RWPE2 (cell line): Measurements from ENCODE around the gene DCST2.

Experiments used
- ATAC-seq: fragments of 200-7000 bp; cut with Tn5 transposase; 3 replicates; pipeline ENCODE4 v1.9.1; 2021; ENCODE audit warnings: low read depth
- DNase-seq: peaks from one replicate; pipeline ENCODE4 v3.0.0-alpha.2; 2020; ENCODE audit warnings: low spot score
- H3K27ac ChIP-seq: fragments of 450-650 bp; 2 replicates; pipeline ENCODE4 v1.5.1; 2017; ENCODE audit warnings: mild to moderate bottlenecking; ENCODE audit not compliant: poor library complexity, severe bottlenecking
- H3K27me3 ChIP-seq: fragments of 250-450 bp; sonication (Bioruptor Pico); 2 replicates; pipeline ENCODE4 v1.5.1; 2021; ENCODE audit warnings: mild to moderate bottlenecking, moderate library complexity; ENCODE audit not compliant: insufficient read depth, poor library complexity, severe bottlenecking
- H3K36me3 ChIP-seq: fragments of 250-450 bp; sonication (Bioruptor Pico); 2 replicates; pipeline ENCODE4 v1.5.1; 2020; ENCODE audit warnings: low read depth, mild to moderate bottlenecking, moderate library complexity
- H3K4me1 ChIP-seq: fragments of 250-450 bp; sonication (Bioruptor Pico); 2 replicates; pipeline ENCODE4 v1.5.1; 2021; ENCODE audit warnings: mild to moderate bottlenecking, moderate library complexity; ENCODE audit not compliant: insufficient read depth, poor library complexity, severe bottlenecking
- H3K4me3 ChIP-seq: fragments of 250-450 bp; sonication (Bioruptor Pico); 2 replicates; pipeline ENCODE4 v1.5.1; 2021; ENCODE audit warnings: mild to moderate bottlenecking, moderate library complexity; ENCODE audit not compliant: severe bottlenecking
- H3K9me3 ChIP-seq: fragments of 250-450 bp; sonication (Bioruptor Pico); 2 replicates; pipeline ENCODE4 v1.5.1; 2021; ENCODE audit warnings: mild to moderate bottlenecking, moderate library complexity; ENCODE audit not compliant: severe bottlenecking
- TF ChIP-seq, protein P1 (sequence below): fragments of 450-650 bp; IDR thresholded peaks from one replicate; pipeline ENCODE4 v1.5.1; 2017; ENCODE audit warnings: mild to moderate bottlenecking, moderate library complexity; ENCODE audit not compliant: poor library complexity, severe bottlenecking

The DCST2 gene

DNA sequence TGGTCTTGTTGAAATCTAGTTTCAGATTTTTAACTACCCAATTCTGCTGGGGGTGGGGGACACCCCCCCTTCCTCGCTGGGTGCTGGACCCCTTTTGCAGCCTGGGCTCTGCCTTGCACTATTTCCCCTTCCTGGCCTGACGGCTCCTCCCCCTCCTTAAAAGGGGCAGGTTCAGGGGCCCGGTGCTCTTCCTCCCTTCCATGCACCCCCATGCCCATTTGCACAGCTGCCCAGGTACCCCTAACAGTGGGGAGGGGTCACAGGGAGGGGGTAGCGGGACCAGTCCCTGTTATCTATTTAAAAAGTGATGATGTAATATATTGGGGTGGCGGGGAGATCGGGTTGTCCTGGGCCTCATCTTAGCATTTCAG, 15.7 kb downstream of the DCST2 start:
- Histone ChIP-seq H3K4me3 (no peak overlapping the region), H3K36me3 (peaks cover 26% of the 10 kb centered on the region), H3K9me3 (no peaks in the 10 kb centered on the region), H3K27ac (peak overlapping the region; percentile 92), H3K4me1 (peaks cover 22% of the 10 kb centered on the region), H3K27me3 (no peaks in the 10 kb centered on the region)
- no peak for ATAC-seq
- TF ChIP-seq, protein P1, sequence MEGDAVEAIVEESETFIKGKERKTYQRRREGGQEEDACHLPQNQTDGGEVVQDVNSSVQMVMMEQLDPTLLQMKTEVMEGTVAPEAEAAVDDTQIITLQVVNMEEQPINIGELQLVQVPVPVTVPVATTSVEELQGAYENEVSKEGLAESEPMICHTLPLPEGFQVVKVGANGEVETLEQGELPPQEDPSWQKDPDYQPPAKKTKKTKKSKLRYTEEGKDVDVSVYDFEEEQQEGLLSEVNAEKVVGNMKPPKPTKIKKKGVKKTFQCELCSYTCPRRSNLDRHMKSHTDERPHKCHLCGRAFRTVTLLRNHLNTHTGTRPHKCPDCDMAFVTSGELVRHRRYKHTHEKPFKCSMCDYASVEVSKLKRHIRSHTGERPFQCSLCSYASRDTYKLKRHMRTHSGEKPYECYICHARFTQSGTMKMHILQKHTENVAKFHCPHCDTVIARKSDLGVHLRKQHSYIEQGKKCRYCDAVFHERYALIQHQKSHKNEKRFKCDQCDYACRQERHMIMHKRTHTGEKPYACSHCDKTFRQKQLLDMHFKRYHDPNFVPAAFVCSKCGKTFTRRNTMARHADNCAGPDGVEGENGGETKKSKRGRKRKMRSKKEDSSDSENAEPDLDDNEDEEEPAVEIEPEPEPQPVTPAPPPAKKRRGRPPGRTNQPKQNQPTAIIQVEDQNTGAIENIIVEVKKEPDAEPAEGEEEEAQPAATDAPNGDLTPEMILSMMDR, result no peak
- DNase-seq, result no peak

DNA sequence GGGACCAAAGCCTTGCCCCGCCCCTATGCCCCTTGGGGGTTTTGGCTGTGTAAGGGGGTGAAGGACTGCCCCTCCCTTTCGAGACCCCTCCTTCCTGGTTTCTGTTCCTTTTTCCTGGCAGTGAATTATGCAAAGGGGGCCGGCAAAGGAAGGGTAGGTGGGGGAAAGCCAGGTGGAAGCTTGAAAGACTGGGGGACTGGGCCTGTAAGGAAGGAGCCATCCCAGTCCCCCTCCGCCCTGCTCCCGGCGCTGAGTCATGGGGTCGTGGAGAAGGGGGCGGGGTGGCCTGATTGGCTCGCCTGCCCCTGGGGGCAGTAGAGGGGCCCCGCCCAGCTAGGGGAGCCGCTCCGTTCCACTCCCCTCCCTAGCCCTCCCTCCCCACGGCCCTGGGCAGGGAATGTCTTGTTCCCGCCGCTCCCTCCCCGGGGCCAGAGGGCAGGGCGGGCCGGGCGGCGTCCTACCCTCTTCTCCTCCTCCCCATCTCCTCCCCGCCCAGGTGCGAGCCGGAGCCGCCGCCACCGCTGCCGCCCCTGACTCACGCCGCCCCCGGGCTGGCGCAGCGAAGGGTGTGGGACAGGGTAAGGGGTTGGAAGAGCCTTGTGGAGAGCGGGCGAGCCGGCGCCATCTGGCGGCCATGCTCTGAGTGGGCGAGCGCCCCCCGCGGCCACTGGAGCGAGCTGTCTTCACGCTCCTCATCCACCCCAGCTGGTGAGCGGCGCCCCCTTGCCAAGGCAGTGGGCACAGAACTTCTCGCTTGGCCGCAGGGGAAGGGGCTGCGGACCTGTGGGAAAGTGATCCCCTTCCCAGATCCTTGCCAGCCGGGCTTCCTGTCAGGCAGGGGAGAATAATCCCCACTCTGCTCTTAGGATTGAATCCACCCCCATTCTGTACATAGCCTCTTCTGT, 16.3 kb downstream of the DCST2 start:
- ATAC-seq, result peak; percentile 88

DNA sequence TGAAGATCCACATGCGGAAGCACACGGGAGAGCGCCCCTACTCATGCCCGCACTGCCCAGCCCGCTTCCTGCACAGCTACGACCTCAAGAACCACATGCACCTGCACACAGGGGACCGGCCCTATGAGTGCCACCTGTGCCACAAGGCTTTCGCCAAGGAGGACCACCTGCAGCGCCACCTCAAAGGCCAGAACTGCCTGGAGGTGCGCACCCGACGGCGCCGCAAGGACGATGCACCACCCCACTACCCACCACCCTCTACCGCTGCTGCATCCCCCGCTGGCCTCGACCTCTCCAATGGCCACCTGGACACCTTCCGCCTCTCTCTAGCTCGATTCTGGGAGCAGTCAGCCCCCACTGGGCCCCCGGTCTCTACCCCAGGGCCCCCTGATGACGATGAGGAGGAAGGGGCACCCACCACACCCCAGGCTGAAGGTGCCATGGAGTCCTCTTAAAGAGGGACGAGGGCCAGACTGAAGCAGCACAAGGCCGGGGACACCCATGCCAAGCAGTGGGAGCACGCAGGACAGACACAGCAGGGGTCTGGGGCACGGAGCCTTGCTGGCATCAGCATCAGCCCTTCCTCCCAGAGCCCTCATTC, 17.2 kb downstream of the DCST2 start:
- H3K27me3 ChIP-seq, result no peaks in the 10 kb centered on the region
- peaks cover 23% of the 10 kb centered on the region for H3K4me1 ChIP-seq
- TF ChIP-seq, protein P1, result no peak
- H3K9me3 ChIP-seq, result no peaks in the 10 kb centered on the region
- H3K36me3 ChIP-seq, result peaks cover 32% of the 10 kb centered on the region
- peak overlapping the region; percentile 92 for H3K27ac ChIP-seq
- DNase-seq (peak; percentile 63), ATAC-seq (no peak)
- no peak overlapping the region for H3K4me3 ChIP-seq

More for the DNA sequence above, 16.3 kb downstream of the DCST2 start:
- Histone ChIP-seq H3K4me1 (peaks cover 18% of the 10 kb centered on the region), H3K9me3 (no peaks in the 10 kb centered on the region), H3K27ac (peak overlapping the region; percentile 92), H3K36me3 (peaks cover 26% of the 10 kb centered on the region), H3K4me3 (no peak overlapping the region), H3K27me3 (no peaks in the 10 kb centered on the region)
- TF ChIP-seq, protein P1, result peak; percentile 99
- DNase-seq, result peak; percentile 98

DNA sequence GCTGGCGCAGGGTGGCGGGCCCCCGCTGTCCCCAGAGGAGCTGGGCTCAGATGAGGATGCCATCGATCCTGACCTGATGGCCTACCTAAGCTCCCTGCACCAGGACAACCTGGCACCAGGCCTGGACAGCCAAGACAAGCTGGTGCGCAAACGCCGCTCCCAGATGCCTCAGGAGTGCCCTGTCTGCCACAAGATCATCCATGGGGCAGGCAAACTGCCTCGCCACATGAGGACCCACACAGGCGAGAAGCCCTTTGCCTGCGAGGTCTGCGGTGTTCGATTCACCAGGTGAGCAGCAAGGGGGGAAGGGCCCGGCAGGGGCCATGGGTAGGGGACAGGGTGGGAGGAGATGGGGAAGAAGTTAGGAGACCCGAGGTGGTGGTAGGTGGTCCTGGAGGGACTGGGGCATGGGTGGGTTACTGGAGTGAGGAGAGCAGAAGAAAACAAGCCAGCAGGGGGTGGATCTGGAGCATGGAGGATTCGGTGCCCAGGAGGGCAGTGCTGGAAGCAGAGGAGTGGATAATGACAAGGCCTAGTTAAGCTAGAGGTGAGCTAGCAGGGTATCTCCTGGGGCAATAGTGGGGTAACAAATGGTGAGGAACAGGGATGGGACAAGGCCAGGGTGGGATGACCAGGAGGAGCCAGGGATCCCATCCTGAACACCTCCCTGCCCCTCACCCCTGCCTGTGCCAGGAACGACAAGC, 17.9 kb downstream of the DCST2 start:
- no peak overlapping the region for H3K4me3 ChIP-seq
- peak overlapping the region; percentile 92 for H3K27ac ChIP-seq
- H3K27me3 ChIP-seq, result no peaks in the 10 kb centered on the region
- peaks cover 36% of the 10 kb centered on the region for H3K36me3 ChIP-seq
- peaks cover 28% of the 10 kb centered on the region for H3K4me1 ChIP-seq
- H3K9me3 ChIP-seq, result no peaks in the 10 kb centered on the region
- ATAC-seq (no peak), DNase-seq (no peak)
- TF ChIP-seq, protein P1, result no peak
